K562 (cell line): ENCODE data around the gene TMEM39A. TPM values are rescaled to one million over a fixed set of nuclear protein-coding genes. Genes with fewer than 3 reads are reported as not detected.

ENCODE experiments used
- BHLHE40 ChIP-seq: IDR thresholded peaks from 2 replicates; pipeline ENCODE4 v1.6.1; 2011; ENCODE audit warnings: low read length, improper control_type of control experiment
- ELF1 ChIP-seq: fragments of 200-800 bp; sonication (Bioruptor generic); IDR thresholded peaks from 2 replicates; pipeline ENCODE4 v1.6.1; 2016; ENCODE audit warnings: missing genetic modification characterization, missing compliant biosample characterization
- EWSR1 ChIP-seq: fragments of 450-650 bp; IDR thresholded peaks from 2 replicates; pipeline ENCODE4 v1.6.1; 2018; ENCODE audit warnings: borderline replicate concordance, mild to moderate bottlenecking, low read depth, moderate library complexity; ENCODE audit not compliant: partially characterized antibody
- HDAC3 ChIP-seq: fragments of 450-650 bp; IDR thresholded peaks from 2 replicates; pipeline ENCODE4 v1.6.1; 2018; ENCODE audit warnings: borderline replicate concordance, mild to moderate bottlenecking, moderate library complexity; ENCODE audit not compliant: partially characterized antibody
- HINFP ChIP-seq: fragments of 450-650 bp; conservative IDR thresholded peaks from 2 replicates; pipeline ENCODE4 v1.6.1; 2016; ENCODE audit warnings: missing genetic modification characterization, low read depth, mild to moderate bottlenecking, control low read depth, missing compliant biosample characterization
- NFRKB ChIP-seq: fragments of 450-650 bp; IDR thresholded peaks from 2 replicates; pipeline ENCODE4 v1.6.1; 2016; ENCODE audit warnings: low read depth
- PRDM10 ChIP-seq: fragments of 450-650 bp; IDR thresholded peaks from 2 replicates; pipeline ENCODE4 v1.6.1; 2018; ENCODE audit not compliant: partially characterized antibody
- SMAD4 ChIP-seq: fragments of 250-450 bp; sonication (Bioruptor Pico); conservative IDR thresholded peaks from 2 replicates; pipeline ENCODE4 v1.8.0; 2021; ENCODE audit warnings: inconsistent platforms, mild to moderate bottlenecking, moderate library complexity
- SREBF2 ChIP-seq: sonication (generic); formaldehyde crosslinking; IDR thresholded peaks from 2 replicates; pipeline ENCODE4 v1.4.0; 2020; ENCODE audit warnings: mild to moderate bottlenecking, missing genetic modification reagents
- SRSF7 ChIP-seq: fragments of 200-400 bp; formaldehyde crosslinking; optimal IDR thresholded peaks from 2 replicates; pipeline ENCODE3; 2017; ENCODE audit warnings: mild to moderate bottlenecking, low read depth, low read length
- TCF3 ChIP-seq: sonication (generic); formaldehyde crosslinking; IDR thresholded peaks from 2 replicates; pipeline ENCODE4 v1.4.0; 2020; ENCODE audit warnings: mild to moderate bottlenecking, missing genetic modification reagents
- ZBTB2 ChIP-seq: fragments of 450-650 bp; IDR thresholded peaks from 2 replicates; pipeline ENCODE4 v1.6.1; 2016; ENCODE audit warnings: antibody characterized with exemption
- ZFP30 ChIP-seq: fragments of 250-450 bp; sonication (Bioruptor Pico); IDR thresholded peaks from 2 replicates; pipeline ENCODE4 v1.8.0; 2022; ENCODE audit warnings: moderate library complexity, mild to moderate bottlenecking, inconsistent platforms, borderline replicate concordance
- ZNF140 ChIP-seq: fragments of 250-450 bp; sonication (Bioruptor Pico); IDR thresholded peaks from 2 replicates; pipeline ENCODE4 v1.8.0; 2021; ENCODE audit warnings: moderate library complexity, mild to moderate bottlenecking, inconsistent platforms
- ZNF699 ChIP-seq: fragments of 250-450 bp; sonication (Bioruptor Pico); IDR thresholded peaks from 2 replicates; pipeline ENCODE4 v1.8.0; 2021; ENCODE audit warnings: mild to moderate bottlenecking, moderate library complexity; ENCODE audit not compliant: insufficient replicate concordance
- polyA plus RNA-seq, 8 experiments: library from polyadenylated mRNA; depleted of rRNA in 4 of 8; stranded (reverse) in 5 of 8; unstranded in 3 of 8; fragments of >200 nt; fragmentation: Nextera tagmentation in 2 of 8; fragmentation: Illumina TruSeq in 1 of 8; extraction: Ambion mirVana in 2 of 8; extraction: Trizol in 1 of 8; gene quantifications; 2 replicates each; pipeline versions ENCODE4 v1.2.1 to v1.2.3, GENCODE V29; 2011 to 2014; ENCODE audit warnings: inconsistent platforms in 1 of 8, missing spikeins in 1 of 8
- total RNA-seq, 7 experiments: library from RNA; depleted of rRNA in 6 of 7; stranded (reverse); fragments of >200 nt in 6 of 7; fragmentation: Illumina TruSeq in 2 of 7; extraction: Trizol in 2 of 7; gene quantifications; 2 replicates each; pipeline versions ENCODE4 v1.2.1 to v1.2.3, GENCODE V29; 2011 to 2021; ENCODE audit warnings: low replicate concordance in 1 of 7
- TF ChIP-seq, protein P1 (sequence below): fragments of 450-650 bp; IDR thresholded peaks from 2 replicates; pipeline ENCODE4 v1.6.1; 2016
- TF ChIP-seq, protein P2 (sequence below): fragments of 450-650 bp; conservative IDR thresholded peaks from 2 replicates; pipeline ENCODE4 v1.6.1; 2016; ENCODE audit warnings: missing genetic modification characterization, low read depth, mild to moderate bottlenecking, missing compliant biosample characterization, moderate library complexity

Gene TMEM39A
- total and polyA plus RNA-seq, 9 of the 15 experiments (the other 6 are each of a cell fraction or from before 2014, with no cell fraction given) = 12.0 to 41.5 (median 15.4) TPM

GRCh38 chr3:119463171-119464169 lies at the start of gene TMEM39A (continued):
- TF ChIP-seq ZNF699 (no peak), SMAD4 (CRISPR knock-in tag) (0 out of 2 replicates have a peak, but pooled peaks have one; percentile 31), SREBF2 (CRISPR knock-in tag) (no peak), ELF1 (tag) (peak; percentile 83), ZNF140 (CRISPR knock-in tag) (no peak), ZBTB2 (0 out of 2 replicates have a peak, but pooled peaks have one; percentile 30), SRSF7 (no peak), TCF3 (CRISPR knock-in tag) (no peak), BHLHE40 (peak; percentile 80), EWSR1 (no peak), PRDM10 (no peak), ZFP30 (CRISPR knock-in tag) (no peak), NFRKB (peak; percentile 71; the same call in 1 of the 2 replicates), HINFP (tag) (no peak), HDAC3 (no peak)
- TF ChIP-seq, protein P1, sequence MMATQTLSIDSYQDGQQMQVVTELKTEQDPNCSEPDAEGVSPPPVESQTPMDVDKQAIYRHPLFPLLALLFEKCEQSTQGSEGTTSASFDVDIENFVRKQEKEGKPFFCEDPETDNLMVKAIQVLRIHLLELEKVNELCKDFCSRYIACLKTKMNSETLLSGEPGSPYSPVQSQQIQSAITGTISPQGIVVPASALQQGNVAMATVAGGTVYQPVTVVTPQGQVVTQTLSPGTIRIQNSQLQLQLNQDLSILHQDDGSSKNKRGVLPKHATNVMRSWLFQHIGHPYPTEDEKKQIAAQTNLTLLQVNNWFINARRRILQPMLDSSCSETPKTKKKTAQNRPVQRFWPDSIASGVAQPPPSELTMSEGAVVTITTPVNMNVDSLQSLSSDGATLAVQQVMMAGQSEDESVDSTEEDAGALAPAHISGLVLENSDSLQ = no peak
- TF ChIP-seq, protein P2, sequence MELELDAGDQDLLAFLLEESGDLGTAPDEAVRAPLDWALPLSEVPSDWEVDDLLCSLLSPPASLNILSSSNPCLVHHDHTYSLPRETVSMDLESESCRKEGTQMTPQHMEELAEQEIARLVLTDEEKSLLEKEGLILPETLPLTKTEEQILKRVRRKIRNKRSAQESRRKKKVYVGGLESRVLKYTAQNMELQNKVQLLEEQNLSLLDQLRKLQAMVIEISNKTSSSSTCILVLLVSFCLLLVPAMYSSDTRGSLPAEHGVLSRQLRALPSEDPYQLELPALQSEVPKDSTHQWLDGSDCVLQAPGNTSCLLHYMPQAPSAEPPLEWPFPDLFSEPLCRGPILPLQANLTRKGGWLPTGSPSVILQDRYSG (tag) = no peak
